ENCODE measurements around the gene SOS1. TPM values are rescaled to one million over a fixed set of nuclear protein-coding genes. Genes with fewer than 3 reads are reported as not detected.
"Not testable (repeated sequence)": the region's sequence is repeated elsewhere in the genome, so short reads cannot be mapped to it uniquely, and the experiment has no call there.

SOS1 gene
- total RNA-seq, 1 donor from 2014 or later: 53.7 TPM

DNA sequence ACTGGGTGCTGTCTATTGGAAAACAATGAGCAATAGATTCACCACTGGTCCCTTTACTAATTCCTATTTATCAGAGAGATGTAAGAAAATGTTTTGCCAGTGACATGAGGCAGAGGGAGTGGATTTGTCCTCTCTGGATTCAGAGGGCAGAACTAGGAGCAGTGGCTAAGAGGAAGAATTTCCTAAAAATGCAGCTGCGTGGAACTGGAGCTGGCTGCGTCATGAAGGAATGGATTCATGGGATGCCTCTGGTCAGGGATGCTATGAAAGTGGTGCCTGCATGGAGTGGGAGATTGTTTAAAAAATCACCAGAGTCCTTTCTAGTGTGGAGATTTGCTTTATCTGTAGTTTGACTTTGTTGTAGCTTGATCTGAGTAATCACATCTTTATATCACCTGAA, 152.8 kb downstream of the SOS1 start:
- DNase-seq (ENCODE audit: low spot score): no peak

DNA sequence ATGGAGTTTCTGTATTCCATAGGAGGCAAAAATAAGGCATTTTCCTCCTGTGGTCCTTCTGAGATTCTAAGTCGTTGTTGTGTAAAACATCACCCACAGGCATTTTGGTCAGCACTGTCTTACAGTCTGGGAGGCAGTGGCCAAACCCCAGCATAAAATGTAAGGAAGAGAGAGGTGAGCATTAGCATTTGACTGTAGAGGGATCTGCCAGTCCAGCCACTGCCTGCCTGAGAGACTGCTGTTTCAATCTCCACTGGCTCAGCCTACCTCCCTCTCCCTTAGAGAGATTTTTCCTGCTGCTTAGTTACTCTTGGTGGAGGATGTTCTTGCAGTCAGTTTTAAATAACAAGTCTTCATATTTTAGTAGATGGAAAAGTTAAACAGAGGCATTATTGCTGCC, 154.2 kb downstream of the SOS1 start:
- no peak for DNase-seq (ENCODE audit: low spot score)

DNA sequence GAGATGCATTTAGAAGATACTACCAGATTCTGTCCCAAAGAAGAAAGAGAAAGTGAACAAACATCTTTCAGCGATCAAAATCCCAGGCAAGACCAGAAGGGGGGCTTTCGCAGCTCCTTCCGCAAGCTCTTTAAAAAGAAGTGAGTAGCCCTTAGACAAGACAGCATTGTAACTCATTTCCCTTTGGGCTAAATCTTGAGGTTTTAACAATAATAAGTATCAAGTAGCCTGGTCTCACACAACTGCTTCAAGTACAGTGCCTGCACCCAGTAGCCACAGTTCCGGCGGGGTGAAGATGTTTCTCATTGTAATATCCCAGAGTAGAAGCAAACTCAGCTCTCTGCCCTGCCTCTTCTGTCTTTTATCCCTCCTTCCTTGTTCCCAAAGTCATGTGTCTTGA, 154.8 kb downstream of the SOS1 start:
- no peak for DNase-seq (ENCODE audit: low spot score)

DNA sequence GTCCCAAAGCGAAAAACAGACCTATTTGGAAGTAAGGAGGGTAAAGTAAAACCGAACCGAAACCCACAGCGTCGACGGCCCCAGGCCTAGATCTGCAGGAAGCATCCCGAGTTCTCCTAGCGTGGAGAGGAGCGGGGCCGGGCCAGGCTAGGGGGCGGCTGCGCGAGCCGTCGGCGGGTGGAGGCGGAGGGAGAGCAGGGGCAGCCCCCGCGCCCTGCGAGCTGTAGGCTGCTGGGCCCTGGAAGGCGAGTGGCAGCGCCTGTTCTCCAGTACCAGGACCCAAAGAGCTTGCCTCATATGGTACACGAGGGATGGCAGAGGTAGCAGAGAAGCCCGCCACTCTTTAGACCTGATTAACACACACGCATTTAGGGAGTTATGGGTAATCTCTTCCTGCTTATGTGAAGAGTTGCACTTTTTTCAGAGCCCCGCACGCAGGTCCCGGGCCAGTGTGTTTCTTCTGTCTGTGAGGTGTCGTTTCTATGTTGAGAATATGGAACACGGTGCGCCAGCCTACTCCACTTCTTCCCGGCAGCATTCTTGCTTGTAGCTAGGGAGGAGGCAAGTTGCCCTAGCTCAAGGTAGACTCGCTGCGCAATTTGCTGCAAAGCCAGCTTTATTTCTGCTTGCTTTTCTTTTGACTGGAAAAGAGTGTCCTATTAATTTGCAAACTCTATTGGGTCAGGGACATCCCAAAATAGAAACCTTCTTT, 160.1 kb downstream of the SOS1 start:
- DNase-seq (ENCODE audit: low spot score): no peak

DNA sequence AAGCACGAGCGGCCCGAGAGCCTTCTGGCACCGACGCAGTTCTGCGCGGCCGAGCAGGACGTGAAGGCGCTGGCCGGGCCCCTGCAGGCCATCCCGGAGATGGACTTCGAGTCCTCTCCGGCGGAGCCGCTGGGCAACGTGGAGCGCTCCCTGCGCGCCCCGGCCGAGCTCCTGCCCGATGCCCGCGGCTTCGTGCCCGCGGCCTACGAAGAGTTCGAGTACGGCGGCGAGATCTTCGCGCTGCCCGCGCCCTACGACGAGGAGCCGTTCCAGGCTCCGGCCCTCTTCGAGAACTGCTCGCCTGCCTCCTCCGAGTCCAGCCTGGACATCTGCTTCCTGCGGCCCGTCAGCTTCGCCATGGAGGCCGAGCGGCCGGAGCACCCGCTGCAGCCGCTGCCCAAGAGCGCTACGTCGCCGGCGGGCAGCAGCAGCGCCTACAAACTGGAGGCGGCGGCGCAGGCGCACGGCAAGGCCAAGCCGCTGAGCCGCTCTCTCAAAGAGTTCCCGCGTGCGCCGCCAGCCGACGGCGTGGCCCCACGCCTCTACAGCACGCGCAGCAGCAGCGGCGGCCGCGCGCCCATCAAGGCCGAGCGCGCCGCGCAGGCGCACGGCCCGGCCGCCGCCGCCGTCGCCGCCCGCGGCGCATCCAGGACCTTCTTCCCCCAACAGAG, 160.8 kb downstream of the SOS1 start:
- DNase-seq (ENCODE audit: low spot score): peak; percentile 58

DNA sequence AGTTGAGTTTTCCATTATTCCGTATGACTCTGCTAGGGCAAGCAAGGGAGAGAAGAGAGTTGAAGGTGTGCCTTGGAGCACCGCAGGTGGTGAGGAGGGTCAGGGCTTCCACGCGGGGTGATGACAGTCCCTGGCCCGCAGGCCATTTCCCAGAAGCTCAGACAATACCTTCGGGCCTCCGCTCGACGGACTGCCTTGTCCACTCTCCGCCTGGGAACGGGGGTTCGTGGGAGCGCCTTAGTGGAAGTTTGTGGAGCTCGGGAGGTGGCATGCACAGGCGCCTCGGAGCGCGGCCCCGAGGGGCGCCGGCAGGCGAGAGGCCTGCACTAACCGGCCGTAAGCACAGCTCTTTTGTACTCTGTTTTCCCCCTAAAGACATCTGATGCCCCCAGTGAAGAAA, 161.4 kb downstream of the SOS1 start:
- no peak for DNase-seq (ENCODE audit: low spot score)

DNA sequence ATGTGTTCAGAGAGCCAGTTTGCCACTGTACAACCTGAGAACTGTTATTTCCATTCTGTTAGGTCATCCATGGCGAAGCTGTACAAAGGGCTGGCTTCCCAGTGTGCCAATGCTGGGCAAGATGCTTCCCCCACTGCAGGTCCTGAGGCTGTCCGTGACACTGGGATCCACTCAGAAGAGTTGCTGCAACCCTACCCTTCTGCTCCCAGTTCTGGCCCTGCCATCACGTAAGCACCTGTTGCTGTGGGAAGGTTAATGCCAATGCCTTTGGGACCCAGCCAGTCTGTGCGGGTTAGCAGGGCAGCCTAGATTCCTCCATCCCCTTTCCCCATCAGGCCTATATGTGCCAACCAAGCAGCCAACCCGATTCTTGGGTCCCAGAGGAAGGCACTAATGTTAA, 162.9 kb downstream of the SOS1 start:
- no peak for DNase-seq (ENCODE audit: low spot score)

DNA sequence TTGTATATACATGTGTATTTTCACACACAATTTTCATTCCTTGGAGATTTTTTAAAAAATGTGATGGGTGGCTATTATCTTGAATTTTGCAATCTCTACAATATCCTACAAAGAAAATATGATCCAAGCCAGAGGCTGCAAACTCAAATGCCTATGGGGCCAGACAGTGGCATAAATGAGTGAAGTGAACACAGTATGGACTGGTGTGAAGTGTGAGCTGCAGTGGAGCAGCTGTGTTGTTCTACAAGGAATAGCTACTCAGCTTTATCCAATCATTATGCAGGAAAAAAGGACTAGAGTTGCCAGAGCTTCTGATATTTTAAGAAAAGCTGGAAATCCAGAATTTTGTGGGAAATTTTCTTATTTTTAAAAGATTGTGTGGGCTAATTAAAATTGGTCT, 169.1 kb downstream of the SOS1 start:
- DNase-seq (ENCODE audit: low spot score): no peak

DNA sequence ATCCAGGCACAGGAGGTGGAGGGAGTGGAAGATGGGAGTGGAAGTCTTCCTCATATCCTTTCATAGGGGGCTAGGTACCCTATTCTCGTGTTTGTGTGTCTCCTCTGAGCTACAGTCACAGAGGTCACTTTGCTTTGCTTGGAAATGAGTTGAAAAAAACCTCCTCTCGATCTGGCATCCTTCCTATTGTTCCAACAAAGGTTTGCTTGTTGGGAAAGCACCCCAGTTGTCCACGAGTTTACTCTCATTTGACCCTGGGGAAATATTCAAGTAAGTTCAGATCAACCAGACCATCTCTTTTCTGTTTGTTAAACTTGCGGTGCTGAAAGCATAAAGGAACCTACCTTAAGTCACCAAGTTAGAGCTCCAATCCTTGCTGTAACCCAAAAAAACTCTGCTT, 171.9 kb downstream of the SOS1 start:
- DNase-seq (ENCODE audit: low spot score): no peak

DNA sequence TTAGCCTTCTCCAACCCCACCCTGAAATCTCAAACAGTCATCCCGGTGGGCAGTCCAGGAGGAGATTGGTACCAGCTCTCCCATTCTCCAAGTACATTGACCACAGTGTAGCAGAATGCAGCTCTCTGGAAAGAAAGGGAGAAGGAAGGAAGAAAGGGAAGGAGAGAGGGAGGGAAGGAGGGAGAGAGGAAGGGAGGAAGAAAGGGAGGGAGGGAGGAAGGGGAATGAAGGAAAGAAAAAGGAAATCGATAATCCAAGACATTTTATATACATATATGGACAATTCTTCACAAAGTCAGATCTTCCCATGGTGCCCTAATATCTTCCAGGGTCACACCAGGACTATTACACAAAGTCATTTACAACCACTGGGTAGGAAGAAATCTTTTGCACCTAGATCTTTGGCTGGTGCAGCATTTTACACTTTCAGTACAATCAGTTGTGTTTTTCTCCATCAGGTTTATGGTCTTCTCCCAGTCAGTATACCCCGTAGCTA, 172.4 kb downstream of the SOS1 start:
- DNase-seq (ENCODE audit: low spot score): no peak

DNA sequence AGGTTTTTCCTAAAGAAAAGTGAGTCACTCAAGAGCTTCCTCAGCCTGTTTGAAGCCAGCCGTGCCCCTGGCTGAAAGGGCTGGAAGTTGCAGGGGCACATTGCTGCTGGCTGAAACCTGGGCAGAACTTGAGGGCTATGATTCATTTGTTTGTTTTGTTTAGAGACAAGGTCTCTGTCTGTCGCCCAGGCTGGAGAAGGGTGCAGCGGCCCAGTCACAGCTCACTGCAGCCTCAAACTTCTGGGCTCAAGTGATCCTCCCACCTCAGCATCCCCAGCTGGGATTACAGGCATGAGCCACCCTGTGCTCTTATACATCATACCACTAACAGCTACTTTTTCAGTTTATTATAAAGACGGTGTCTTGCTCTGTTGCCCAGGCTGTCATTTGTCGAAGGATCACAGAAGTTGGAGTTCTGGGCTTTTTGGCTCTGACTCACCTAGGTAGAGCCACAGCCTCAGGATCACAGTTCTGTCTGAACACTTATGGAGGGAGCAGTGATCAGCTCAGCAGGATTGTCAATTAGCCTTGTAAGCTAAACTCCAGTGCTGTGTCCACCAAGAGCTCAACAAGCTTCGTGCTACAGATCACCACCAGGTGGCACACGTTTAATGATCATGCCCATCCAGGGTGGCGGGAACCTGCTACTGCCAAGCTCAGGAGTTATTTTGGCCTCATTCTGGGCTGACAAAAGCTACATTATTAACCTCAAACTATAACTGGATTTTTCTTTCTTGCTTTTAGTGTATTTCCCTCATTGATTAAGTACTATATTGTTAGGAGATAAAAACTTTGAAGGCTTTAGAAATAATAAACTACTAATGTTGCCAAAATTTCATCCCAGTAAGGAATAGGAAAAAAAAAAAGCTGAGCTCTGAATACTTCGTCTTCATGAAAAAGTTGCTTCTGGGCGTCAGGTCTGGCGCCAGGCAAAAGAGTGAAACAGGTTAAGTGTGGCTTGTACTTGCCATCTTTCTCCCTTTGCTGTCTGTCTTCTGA, 173.3 kb downstream of the SOS1 start:
- DNase-seq (ENCODE audit: low spot score): peak; percentile 80

DNA sequence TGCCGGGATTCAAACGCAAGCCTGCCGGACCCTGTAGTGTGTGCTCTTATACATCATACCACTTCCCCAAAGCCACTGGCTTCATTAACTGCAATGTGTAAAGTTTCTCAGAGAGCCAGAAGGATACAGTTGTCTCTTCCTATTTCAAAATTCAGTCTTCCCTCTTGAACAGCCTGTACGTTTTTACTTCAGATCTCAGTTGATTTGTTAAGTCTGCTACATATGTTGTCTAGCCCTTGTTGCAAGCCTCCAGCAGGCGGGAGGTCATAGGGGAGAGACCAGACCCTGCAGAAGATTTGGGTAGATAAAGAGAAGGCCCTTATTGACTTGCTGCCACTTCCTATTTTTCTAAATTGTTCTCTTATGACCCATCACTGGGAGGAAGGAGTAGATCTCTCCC, 174.9 kb downstream of the SOS1 start:
- DNase-seq (ENCODE audit: low spot score): no peak

DNA sequence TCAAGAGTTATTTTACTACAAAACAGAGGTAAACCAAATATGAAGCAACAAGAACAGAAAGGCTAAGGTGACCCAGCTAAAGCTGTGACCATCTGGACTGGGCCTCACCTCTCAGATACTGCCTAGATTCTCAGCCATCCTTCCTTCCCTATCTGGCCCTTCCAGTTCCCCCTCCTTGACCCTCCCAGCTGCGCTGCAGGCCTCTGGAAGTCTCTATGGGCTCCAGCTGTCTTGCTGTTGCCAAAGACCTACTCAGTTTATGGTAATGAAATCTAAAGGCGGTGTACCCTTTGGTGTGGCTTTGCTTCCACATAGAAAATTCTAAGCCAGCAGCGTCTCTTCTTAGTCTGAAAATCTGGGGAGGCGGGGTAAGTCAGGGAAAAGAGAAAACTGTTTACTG, 175.5 kb downstream of the SOS1 start:
- no peak for DNase-seq (ENCODE audit: low spot score)

DNA sequence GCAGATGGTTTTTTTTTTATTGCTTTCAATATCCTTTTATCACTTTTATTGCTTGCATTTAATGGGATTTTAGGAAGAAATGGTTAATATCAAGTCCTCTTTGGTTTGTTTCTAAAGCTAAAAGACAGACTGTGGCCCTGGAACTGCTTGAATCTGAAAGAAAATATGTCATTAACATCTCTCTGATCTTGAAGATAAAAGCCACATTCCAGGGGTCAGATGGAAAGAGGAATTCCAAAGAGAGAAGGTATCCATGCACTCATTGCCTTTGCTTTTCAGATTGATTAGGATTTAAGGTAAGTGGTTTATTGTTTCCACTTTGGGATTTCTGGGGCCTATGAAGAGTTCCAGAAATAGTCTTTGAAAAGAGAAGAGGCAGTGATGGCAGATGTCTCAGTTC, 177.1 kb downstream of the SOS1 start:
- DNase-seq (ENCODE audit: low spot score): no peak

DNA sequence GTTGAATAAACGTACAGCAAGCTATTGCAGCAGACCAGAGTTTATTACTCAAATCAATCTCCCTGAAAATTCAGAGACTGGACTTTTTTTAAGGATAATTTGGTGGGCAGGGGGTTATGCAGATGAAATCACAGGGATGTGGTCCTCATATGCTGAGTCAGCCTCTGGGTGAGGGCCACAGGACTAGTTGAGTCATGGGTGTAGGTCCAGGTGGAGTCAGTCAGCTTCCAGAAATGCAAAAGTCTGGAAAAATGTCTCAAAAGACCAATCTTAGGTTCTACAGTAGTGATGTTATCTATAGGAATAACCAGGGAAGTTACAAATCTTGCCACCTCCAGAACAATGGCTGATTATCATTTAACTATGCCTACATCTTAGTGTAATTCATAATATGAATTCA, 180.1 kb downstream of the SOS1 start:
- no peak for DNase-seq (ENCODE audit: low spot score)

DNA sequence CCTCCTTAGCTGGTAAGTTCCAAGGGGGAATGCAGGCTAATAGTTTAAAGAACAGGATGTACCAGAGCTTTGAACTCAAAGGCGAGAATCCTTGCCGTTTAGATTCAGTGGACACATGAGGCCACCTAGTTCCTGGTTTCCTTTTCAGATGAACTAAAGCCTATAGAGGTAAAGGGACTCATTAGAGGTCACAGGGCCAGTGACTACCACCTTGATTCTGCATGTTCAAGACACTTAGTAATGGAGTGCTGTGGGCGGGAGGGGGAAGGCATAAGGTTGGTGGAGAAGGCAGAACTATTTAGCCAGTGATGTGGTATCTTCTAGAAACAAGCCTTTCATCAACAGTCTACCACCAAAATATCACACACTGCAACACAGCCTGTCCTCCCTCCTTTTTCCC, 183.3 kb downstream of the SOS1 start:
- DNase-seq (ENCODE audit: low spot score): no peak

DNA sequence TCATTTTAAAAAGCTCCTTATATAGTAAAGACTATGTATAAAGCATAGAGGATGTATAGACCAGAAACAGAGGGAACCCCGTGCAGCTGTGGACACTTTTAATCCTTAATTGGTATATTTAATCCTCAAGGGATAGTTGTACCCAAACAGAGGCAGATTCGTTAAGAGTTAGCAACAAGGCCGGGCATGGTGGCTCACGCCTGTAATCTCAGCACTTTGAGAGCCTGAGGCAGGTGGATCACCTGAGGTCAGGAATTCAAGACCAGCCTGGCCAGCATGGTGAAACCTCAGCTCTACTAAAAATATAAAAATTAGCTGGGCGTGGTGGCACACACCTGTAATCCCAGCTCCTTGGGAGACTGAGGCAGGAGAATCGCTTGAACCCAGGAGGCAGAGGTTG, 184.3 kb downstream of the SOS1 start:
- not testable (repeated sequence) for DNase-seq (ENCODE audit: low spot score)

DNA sequence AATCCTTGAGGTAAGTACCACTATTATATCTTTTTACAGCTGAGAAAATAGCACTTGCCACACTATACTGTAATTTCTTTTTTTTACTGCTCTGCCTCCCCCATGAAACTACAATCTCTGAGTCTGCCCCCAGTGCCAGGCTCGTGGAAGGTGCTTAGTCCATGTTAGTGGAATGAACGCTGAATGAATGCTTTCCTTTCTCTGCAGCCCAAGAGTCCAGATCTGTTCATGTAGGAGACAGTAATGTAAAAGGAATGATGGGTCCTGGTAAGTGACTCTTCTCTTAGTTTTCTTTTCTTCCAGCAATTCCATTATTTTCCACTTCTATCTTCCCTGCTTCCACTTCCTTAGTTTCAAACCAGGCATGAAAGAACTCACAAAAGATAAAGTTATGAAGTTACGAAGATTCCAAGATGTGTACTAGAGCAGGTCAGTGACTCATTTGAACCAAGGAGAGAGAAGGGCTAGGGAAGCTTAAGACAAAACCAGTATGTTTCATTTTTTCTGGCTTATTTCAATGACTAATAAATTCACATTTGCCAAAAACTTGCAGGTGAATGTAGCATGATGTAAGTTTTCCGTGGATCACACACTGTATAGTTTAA, 185.2 kb downstream of the SOS1 start:
- no peak for DNase-seq (ENCODE audit: low spot score)

DNA sequence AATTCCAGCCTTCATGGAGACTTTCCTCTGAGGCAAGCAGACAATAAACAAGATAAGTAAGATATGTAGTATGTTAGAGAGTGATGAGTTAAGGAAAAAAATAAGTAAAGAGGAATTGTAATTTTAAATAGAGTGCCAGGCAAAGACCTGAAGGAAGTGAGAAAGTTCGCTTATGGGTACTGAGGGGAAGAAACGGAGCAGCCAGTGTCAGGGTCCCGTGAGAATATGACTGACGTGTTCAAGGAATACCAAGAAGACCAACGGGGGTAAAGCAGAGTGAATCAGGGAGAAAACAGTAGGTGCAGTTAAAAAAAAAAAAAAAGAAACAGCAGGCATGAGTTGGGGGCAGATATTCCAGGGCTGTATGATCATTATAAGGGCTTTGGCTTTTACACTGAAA, 186.1 kb downstream of the SOS1 start:
- DNase-seq (ENCODE audit: low spot score): no peak

DNA sequence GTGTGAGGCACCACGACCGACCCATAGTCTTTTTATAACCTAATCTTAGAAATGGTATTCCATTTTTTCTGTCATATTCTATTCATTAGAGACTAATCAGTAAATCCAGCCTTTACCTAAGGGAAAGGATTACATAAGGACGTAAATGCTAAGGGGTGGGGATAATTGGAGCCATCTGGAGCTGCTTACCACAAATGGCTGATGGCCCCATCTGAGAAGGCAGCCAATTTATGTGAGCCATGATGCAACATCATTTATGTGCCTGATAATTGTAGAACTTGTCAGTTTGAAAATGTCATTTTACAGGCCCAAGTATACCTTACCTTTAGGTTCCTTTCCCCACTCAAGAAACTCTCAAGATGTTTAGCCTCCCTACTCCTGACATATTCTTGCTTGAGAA, 187.2 kb downstream of the SOS1 start:
- DNase-seq (ENCODE audit: low spot score): no peak

DNA sequence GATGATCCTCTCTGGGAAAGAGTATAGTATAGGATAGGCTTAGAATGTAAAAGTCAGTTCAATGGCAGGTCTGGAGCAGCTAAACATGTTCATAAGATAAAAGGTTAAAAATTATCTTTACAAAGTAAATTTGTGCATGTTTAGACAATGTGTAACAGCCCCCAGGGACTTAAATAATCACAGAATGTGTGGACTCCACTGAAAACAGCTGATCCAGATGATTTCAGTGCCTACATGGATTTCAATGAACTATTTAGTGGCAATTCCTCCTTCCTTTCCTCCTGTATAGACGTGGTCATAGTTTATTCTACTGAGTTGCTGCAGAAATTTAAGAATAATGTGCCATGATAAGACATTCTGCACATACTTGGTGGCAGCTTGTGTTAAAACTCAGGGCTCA, 188.3 kb downstream of the SOS1 start:
- no peak for DNase-seq (ENCODE audit: low spot score)

Data from ureter (tissue), 1 donor.